SK-N-SH treated with all-trans-retinoic acid at 6 μM for 48 hours (cell line): ENCODE data around the gene GRPEL2.

Experiments
- ATAC-seq: fragments of 200-7000 bp; cut with Tn5 transposase; 3 replicates; pipeline ENCODE4 v1.9.1; 2020; ENCODE audit warnings: mild to moderate bottlenecking, moderate library complexity
- ARNTL ChIP-seq: fragments of 450-650 bp; formaldehyde crosslinking; IDR thresholded peaks from 2 replicates; pipeline ENCODE4 v1.5.0; 2020; ENCODE audit warnings: low read depth, mild to moderate bottlenecking, moderate library complexity, borderline replicate concordance
- BACH2 ChIP-seq: fragments of 250-450 bp; sonication (Bioruptor Pico); IDR thresholded peaks from 2 replicates; pipeline ENCODE4 v1.9.0; 2021; ENCODE audit warnings: mild to moderate bottlenecking, borderline replicate concordance
- CSDC2 ChIP-seq: fragments of 250-450 bp; sonication (Bioruptor Pico); IDR thresholded peaks from 2 replicates; pipeline ENCODE4 v1.5.0; 2020; ENCODE audit warnings: mild to moderate bottlenecking, moderate library complexity
- GLIS3 ChIP-seq: fragments of 250-450 bp; sonication (Bioruptor Pico); IDR thresholded peaks from 2 replicates; pipeline ENCODE4 v1.5.0; 2020; ENCODE audit warnings: mild to moderate bottlenecking, moderate library complexity
- ISL1 ChIP-seq: fragments of 250-450 bp; sonication (Bioruptor Pico); IDR thresholded peaks from 2 replicates; pipeline ENCODE4 v2.1.2; 2022; ENCODE audit warnings: mild to moderate bottlenecking, moderate library complexity
- OSR1 ChIP-seq: fragments of 250-450 bp; sonication (Bioruptor Pico); IDR thresholded peaks from 2 replicates; pipeline ENCODE4 v1.8.0; 2022; ENCODE audit warnings: moderate library complexity, mild to moderate bottlenecking, inconsistent platforms
- PPARA ChIP-seq: fragments of 250-450 bp; sonication (Bioruptor Pico); IDR thresholded peaks from 2 replicates; pipeline ENCODE4 v1.5.0; 2020; ENCODE audit warnings: mild to moderate bottlenecking, borderline replicate concordance
- RARB ChIP-seq: fragments of 250-450 bp; sonication (Bioruptor Pico); IDR thresholded peaks from 2 replicates; pipeline ENCODE4 v1.8.0; 2021; ENCODE audit warnings: mild to moderate bottlenecking, moderate library complexity
- TCF4 ChIP-seq: fragments of 250-450 bp; sonication (Bioruptor Pico); IDR thresholded peaks from 2 replicates; pipeline ENCODE4 v1.8.0; 2021; ENCODE audit warnings: mild to moderate bottlenecking, moderate library complexity, borderline replicate concordance
- TOX ChIP-seq: fragments of 250-450 bp; sonication (Bioruptor Pico); IDR thresholded peaks from 2 replicates; pipeline ENCODE4 v1.8.0; 2021; ENCODE audit warnings: mild to moderate bottlenecking, moderate library complexity, borderline replicate concordance
- ZFP3 ChIP-seq: fragments of 250-450 bp; sonication (Bioruptor Pico); IDR thresholded peaks from 2 replicates; pipeline ENCODE4 v1.5.0; 2020; ENCODE audit warnings: mild to moderate bottlenecking, moderate library complexity
- ZFP30 ChIP-seq: fragments of 450-650 bp; formaldehyde crosslinking; IDR thresholded peaks from 2 replicates; pipeline ENCODE4 v1.5.0; 2022; ENCODE audit warnings: mild to moderate bottlenecking, moderate library complexity
- ZNF565 ChIP-seq: fragments of 450-650 bp; formaldehyde crosslinking; conservative IDR thresholded peaks from 2 replicates; pipeline ENCODE4 v1.5.0; 2020; ENCODE audit warnings: low read depth, mild to moderate bottlenecking, moderate library complexity
- ZNF70 ChIP-seq: fragments of 450-650 bp; formaldehyde crosslinking; IDR thresholded peaks from 2 replicates; pipeline ENCODE4 v1.5.0; 2020; ENCODE audit warnings: mild to moderate bottlenecking, moderate library complexity
- ZNF8 ChIP-seq: fragments of 450-650 bp; formaldehyde crosslinking; IDR thresholded peaks from 2 replicates; pipeline ENCODE4 v1.5.0; 2020; ENCODE audit warnings: mild to moderate bottlenecking, moderate library complexity
- TF ChIP-seq, protein P1 (sequence below): fragments of 250-450 bp; sonication (Bioruptor Pico); IDR thresholded peaks from 2 replicates; pipeline ENCODE4 v1.8.0; 2020; ENCODE audit warnings: mild to moderate bottlenecking, moderate library complexity, borderline replicate concordance
- TF ChIP-seq, protein P2 (sequence below): fragments of 250-450 bp; sonication (Bioruptor Pico); IDR thresholded peaks from 2 replicates; pipeline ENCODE4 v1.5.1; 2020; ENCODE audit warnings: low read depth, mild to moderate bottlenecking, moderate library complexity
- TF ChIP-seq, protein P3 (sequence below): fragments of 250-450 bp; sonication (Bioruptor Pico); IDR thresholded peaks from 2 replicates; pipeline ENCODE4 v1.8.0; 2021; ENCODE audit warnings: low read depth, mild to moderate bottlenecking, moderate library complexity, borderline replicate concordance
- TF ChIP-seq, protein P4 (sequence below): fragments of 250-450 bp; sonication (Bioruptor Pico); IDR thresholded peaks from 2 replicates; pipeline ENCODE4 v1.5.0; 2020; ENCODE audit warnings: mild to moderate bottlenecking, moderate library complexity
- TF ChIP-seq, protein P5 (sequence below): fragments of 250-450 bp; sonication (Bioruptor Pico); IDR thresholded peaks from 2 replicates; pipeline ENCODE4 v1.5.1; 2021; ENCODE audit warnings: mild to moderate bottlenecking, moderate library complexity

GRPEL2 gene

DNA sequence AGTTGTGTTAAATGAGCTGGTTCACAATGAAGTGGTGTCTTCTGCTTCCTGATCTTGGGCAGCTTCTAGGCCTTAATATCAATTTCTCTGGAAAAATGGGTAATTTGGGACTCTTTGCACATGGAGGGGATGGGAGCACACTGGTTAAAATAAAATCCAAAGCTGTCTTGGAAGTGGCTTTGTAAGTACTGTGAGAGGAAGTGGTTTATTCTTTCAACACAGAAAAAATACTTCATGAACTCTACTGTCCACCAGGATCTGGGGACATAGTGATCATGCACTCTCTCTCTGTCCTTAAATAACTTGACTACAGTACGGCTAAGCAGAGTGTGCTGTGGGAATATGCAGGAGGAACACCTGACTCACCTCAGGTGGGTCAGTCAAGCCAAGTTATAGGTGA, 15.0 kb downstream of the GRPEL2 start (continued):
- TF ChIP-seq ZFP30 (no peak), OSR1 (no peak)

DNA sequence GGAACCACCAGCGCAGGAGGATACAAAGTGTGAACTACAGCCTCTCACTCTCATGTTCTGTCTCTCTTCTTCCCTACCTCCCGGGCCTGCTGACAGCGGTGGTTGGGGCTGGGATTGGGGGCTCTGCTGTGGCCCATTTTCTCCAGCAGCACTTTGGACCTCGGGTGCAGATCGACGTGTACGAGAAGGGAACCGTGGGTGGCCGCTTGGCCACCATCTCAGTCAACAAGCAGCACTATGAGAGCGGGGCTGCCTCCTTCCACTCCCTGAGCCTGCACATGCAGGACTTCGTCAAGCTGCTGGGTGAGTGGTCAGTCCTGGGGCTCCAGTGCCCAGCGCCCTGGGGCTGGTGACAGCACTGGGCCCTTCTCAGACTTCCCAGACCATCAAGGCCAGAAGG, 17.2 kb downstream of the GRPEL2 start:
- no peak for ATAC-seq
- no peak for TF ChIP-seq ISL1 (CRISPR knock-in tag)
- TF ChIP-seq, protein P1, sequence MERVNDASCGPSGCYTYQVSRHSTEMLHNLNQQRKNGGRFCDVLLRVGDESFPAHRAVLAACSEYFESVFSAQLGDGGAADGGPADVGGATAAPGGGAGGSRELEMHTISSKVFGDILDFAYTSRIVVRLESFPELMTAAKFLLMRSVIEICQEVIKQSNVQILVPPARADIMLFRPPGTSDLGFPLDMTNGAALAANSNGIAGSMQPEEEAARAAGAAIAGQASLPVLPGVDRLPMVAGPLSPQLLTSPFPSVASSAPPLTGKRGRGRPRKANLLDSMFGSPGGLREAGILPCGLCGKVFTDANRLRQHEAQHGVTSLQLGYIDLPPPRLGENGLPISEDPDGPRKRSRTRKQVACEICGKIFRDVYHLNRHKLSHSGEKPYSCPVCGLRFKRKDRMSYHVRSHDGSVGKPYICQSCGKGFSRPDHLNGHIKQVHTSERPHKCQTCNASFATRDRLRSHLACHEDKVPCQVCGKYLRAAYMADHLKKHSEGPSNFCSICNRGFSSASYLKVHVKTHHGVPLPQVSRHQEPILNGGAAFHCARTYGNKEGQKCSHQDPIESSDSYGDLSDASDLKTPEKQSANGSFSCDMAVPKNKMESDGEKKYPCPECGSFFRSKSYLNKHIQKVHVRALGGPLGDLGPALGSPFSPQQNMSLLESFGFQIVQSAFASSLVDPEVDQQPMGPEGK (CRISPR knock-in tag), result no peak
- no peak for TF ChIP-seq TCF4 (CRISPR knock-in tag)
- TF ChIP-seq ARNTL (CRISPR knock-in tag), result no peak
- TF ChIP-seq TOX (CRISPR knock-in tag), result no peak
- TF ChIP-seq, protein P2, sequence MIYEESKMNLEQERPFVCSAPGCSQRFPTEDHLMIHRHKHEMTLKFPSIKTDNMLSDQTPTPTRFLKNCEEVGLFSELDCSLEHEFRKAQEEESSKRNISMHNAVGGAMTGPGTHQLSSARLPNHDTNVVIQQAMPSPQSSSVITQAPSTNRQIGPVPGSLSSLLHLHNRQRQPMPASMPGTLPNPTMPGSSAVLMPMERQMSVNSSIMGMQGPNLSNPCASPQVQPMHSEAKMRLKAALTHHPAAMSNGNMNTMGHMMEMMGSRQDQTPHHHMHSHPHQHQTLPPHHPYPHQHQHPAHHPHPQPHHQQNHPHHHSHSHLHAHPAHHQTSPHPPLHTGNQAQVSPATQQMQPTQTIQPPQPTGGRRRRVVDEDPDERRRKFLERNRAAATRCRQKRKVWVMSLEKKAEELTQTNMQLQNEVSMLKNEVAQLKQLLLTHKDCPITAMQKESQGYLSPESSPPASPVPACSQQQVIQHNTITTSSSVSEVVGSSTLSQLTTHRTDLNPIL (CRISPR knock-in tag), result no peak
- TF ChIP-seq GLIS3, result no peak
- TF ChIP-seq, protein P3, sequence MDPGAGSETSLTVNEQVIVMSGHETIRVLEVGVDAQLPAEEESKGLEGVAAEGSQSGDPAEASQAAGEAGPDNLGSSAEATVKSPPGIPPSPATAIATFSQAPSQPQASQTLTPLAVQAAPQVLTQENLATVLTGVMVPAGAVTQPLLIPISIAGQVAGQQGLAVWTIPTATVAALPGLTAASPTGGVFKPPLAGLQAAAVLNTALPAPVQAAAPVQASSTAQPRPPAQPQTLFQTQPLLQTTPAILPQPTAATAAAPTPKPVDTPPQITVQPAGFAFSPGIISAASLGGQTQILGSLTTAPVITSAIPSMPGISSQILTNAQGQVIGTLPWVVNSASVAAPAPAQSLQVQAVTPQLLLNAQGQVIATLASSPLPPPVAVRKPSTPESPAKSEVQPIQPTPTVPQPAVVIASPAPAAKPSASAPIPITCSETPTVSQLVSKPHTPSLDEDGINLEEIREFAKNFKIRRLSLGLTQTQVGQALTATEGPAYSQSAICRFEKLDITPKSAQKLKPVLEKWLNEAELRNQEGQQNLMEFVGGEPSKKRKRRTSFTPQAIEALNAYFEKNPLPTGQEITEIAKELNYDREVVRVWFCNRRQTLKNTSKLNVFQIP (CRISPR knock-in tag), result no peak
- no peak for TF ChIP-seq OSR1
- no peak for TF ChIP-seq ZNF8 (CRISPR knock-in tag)
- TF ChIP-seq BACH2, result no peak
- TF ChIP-seq CSDC2, result no peak
- no peak for TF ChIP-seq RARB (CRISPR knock-in tag)
- TF ChIP-seq ZFP3 (CRISPR knock-in tag), result no peak
- TF ChIP-seq, protein P4, sequence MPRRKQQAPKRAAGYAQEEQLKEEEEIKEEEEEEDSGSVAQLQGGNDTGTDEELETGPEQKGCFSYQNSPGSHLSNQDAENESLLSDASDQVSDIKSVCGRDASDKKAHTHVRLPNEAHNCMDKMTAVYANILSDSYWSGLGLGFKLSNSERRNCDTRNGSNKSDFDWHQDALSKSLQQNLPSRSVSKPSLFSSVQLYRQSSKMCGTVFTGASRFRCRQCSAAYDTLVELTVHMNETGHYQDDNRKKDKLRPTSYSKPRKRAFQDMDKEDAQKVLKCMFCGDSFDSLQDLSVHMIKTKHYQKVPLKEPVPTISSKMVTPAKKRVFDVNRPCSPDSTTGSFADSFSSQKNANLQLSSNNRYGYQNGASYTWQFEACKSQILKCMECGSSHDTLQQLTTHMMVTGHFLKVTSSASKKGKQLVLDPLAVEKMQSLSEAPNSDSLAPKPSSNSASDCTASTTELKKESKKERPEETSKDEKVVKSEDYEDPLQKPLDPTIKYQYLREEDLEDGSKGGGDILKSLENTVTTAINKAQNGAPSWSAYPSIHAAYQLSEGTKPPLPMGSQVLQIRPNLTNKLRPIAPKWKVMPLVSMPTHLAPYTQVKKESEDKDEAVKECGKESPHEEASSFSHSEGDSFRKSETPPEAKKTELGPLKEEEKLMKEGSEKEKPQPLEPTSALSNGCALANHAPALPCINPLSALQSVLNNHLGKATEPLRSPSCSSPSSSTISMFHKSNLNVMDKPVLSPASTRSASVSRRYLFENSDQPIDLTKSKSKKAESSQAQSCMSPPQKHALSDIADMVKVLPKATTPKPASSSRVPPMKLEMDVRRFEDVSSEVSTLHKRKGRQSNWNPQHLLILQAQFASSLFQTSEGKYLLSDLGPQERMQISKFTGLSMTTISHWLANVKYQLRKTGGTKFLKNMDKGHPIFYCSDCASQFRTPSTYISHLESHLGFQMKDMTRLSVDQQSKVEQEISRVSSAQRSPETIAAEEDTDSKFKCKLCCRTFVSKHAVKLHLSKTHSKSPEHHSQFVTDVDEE (CRISPR knock-in tag), result no peak
- TF ChIP-seq ZNF70 (CRISPR knock-in tag), result no peak
- no peak for TF ChIP-seq PPARA (CRISPR knock-in tag)
- TF ChIP-seq ZNF565, result no peak
- TF ChIP-seq ZFP30, result no peak
- TF ChIP-seq, protein P5, sequence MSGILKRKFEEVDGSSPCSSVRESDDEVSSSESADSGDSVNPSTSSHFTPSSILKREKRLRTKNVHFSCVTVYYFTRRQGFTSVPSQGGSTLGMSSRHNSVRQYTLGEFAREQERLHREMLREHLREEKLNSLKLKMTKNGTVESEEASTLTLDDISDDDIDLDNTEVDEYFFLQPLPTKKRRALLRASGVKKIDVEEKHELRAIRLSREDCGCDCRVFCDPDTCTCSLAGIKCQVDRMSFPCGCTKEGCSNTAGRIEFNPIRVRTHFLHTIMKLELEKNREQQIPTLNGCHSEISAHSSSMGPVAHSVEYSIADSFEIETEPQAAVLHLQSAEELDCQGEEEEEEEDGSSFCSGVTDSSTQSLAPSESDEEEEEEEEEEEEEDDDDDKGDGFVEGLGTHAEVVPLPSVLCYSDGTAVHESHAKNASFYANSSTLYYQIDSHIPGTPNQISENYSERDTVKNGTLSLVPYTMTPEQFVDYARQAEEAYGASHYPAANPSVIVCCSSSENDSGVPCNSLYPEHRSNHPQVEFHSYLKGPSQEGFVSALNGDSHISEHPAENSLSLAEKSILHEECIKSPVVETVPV, result no peak

DNA sequence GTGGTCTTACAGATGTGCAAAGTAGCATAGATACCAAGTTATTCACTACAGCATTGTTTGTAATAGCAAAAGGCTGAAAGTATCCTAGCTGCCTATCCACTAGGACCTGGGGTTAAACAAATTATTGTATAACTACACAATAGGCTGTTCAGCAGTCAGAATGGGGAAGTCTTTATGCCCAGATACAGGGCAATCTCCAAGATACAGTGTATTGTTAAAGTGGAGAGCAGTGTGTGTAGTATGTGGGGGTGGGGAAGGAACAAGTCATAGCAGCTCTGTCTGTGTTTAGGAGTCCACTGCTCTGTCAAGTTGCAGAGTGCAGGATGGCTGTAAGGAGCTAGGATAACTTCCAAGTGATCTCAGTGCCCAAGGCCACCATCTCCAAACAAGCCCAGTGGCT, 18.1 kb downstream of the GRPEL2 start:
- TF ChIP-seq CSDC2, result no peak
- TF ChIP-seq, protein P3 (CRISPR knock-in tag), result no peak
- TF ChIP-seq ZNF565, result no peak
- TF ChIP-seq ZFP3 (CRISPR knock-in tag), result no peak
- TF ChIP-seq RARB (CRISPR knock-in tag), result no peak
- no peak for TF ChIP-seq ZNF70 (CRISPR knock-in tag)
- TF ChIP-seq BACH2, result no peak
- TF ChIP-seq PPARA (CRISPR knock-in tag), result no peak
- TF ChIP-seq, protein P5, result no peak
- no peak for ATAC-seq
